Stimulated activated CD8-positive, alpha-beta memory T cell treated with anti-CD3 and anti-CD28 coated beads, Interleukin-7, amount 100 ng/mL, for 48 hours (primary cell): ENCODE measurements around the gene SOD1.
"Not testable (repeated sequence)": the region's sequence is repeated elsewhere in the genome, so short reads cannot be mapped to it uniquely, and the experiment has no call there.

ENCODE experiments used
- DNase-seq, 2 donors: peaks; one replicate each; pipeline ENCODE4 v3.0.0-alpha.2; 2020; ENCODE audit warnings: low read depth in 1 of 2; ENCODE audit errors: extremely low read depth in 1 of 2

Gene SOD1

DNA sequence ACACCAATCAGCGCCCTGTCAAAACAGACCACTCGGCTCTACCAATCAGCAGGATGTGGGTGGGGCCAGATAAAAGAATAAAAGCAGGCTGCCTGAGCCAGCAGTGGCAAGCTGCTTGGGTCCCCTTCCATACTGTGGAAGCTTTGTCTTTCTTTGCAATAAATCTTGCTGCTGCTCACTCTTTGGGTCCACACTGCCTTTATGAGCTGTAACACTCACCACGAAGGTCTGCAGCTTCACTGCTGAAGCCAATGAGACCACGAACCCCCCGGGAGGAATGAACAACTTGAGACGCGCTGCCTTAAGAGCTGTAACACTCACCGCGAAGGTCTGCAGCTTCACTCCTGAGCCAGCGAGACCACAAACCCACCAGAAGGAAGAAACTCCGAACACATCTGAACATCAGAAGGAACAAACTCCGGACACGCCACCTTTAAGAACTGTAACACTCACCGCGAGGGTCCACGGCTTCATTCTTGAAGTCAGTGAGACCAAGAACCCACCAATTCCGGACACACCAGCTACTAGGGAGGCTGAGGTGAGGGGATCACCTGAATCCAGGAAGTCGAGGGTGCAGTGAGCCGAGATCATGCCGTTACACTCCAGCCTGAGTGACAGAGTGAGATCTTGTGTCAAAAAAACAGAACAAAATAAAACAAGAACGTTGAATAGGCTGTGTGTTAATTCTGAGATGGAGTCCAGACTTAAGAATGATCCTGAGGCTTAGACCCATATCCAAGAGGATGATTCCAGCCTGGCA lies 4.5 kb upstream of the SOD1 start:
- not testable (repeated sequence) for DNase-seq

DNA sequence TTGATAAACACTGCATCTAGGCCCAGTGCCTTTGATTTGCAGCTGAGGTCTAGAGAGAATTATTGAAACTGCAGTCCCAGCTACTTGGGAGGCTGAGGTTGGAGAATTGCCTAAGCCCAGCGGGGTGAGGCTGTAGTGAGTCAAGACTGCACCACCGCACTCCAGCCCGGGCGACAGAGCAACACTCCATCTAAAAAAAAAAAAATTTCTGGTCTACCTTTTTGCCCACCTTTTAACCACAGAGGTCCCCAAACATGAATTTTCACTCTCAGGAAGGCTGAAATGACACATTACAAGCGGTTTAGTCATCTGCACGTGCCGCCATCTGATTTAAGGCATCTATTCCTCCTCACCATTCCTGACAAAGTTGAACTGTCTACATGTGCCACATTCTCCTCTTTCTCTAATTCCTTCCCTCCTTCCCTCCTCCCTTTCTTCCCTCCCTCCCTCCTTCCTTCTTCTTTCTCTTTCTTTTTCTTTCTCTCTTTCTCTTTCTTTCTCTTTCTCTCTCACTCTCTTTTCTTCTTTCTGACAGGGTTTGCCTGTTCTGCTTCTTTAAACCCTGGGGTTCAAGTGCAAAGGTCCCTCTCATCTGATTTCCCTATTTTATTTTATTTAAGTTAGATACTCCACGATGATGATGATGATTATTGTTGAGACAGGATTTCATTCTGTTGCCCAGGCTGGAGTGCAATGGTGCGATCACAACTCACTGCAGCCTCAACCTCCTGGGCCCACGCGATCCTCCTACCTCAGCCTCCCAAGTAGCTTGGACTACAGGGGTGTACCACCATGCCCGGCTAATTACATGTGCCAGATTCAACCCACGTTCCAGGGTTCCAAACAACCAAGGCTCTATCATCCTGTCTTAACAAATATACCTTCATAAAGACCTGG lies 3.0 kb upstream of the SOD1 start:
- DNase-seq, result peak; percentile 33 to 75

DNA sequence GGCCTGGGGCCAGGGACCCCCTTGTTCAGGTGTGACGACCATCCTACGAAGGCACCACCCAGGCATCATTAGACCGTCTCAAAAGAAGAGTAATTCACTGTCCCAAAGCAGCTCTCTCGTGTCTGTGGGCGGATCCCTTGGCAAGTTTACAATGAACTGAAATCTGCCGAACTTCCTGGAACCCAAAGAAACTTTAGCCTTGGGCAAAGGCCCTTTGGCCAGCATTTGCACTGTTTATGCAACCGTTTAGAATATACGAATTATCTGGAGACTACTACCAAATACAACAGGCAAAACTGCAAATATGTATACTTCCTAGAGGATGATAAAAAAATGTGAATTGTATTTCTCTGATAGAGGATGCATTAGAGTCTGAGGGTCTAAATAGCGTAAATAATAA lies 1.4 kb upstream of the SOD1 start:
- no peak for DNase-seq

DNA sequence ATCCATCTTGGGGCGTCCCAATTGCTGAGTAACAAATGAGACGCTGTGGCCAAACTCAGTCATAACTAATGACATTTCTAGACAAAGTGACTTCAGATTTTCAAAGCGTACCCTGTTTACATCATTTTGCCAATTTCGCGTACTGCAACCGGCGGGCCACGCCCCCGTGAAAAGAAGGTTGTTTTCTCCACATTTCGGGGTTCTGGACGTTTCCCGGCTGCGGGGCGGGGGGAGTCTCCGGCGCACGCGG lies 282 bp upstream of the SOD1 start:
- DNase-seq, result no peak

DNA sequence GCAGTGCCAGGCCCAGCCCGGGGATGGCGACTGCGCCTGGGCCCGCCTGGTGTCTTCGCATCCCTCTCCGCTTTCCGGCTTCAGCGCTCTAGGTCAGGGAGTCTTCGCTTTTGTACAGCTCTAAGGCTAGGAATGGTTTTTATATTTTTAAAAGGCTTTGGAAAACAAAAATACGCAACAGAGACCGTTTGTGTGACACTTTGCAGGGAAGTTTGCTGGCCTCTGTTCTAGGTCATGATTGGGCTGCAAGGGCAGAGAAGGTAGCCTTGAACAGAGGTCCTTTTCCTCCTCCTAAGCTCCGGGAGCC lies 719 bp downstream of the SOD1 start:
- no peak for DNase-seq

DNA sequence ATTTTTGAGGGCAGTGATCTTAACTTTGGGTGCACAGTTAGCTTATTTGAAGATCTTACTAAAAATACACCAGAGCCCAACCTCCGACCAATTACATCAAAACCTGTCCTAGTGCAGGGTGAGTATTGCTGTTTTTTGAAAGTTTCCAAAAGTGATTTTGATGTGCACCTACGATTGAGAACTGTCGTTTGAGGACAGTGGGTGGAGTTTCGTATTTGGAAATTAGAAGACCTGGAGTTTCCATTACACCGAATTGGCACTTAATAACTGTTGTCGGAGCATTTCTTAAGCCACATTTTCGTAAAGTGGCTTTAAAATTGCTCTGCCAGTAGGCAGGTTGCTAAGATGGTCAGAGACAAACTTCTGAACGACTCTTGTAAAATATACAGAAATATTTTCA lies 1.1 kb downstream of the SOD1 start:
- DNase-seq, result no peak

DNA sequence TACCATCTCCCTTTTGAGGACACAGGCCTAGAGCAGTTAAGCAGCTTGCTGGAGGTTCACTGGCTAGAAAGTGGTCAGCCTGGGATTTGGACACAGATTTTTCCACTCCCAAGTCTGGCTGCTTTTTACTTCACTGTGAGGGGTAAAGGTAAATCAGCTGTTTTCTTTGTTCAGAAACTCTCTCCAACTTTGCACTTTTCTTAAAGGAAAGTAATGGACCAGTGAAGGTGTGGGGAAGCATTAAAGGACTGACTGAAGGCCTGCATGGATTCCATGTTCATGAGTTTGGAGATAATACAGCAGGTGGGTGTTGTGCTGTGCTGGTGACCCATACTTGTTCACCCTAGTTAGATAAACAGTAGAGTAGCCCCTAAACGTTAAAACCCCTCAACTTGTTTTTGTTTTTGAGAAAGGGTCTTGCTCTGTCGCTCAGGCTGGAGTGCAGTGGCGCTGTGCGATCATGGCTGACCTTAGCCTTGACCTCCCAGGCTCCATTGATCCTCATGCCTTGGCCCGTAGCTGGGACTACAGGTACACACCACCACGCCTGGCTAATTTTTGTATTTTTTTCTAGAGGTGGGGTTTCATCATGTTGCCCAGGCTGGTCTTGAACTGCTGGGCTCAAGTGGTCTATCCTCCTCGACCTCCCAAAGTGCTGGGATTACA lies 4.2 kb downstream of the SOD1 start:
- DNase-seq, result no peak

DNA sequence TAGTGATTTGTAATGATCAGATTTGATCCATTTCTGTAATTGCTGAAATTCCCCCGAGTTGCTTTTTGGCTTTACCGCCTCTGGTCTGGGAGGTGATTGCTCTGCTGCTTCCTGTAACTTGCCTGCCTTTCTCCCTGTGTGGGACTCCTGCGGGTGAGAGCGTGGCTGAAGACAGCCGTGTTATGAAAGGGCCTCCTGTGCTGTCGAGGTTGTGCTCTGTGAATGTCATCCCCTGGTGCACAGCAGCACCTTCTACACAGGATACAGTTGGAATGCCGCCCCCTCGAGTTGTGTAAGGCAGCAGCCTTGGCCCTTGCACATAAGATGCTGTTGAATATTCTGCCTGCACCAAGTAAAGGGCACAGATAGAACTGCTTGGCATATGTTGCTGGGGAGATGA lies 5.9 kb downstream of the SOD1 start:
- DNase-seq, result no peak

DNA sequence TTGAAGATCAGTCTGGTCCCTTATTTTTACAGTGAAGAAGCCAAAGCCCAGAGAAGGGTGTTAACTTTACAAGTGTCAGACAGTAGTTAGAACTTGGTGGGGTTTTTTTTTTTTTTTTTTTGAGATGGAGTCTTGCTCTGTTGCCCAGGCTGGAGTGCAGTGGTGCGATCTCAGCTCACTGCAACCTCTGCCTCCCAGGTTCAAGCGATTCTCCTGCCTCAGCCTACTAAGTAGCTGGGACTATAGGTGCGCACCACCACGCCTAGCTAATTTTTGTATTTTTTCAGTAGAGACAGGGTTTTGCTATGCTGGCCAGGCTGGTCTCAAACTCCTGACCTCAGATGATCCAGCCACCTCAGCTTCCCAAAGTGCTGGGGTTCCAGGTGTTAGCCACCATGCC lies 6.4 kb downstream of the SOD1 start:
- DNase-seq, result not testable (repeated sequence)

DNA sequence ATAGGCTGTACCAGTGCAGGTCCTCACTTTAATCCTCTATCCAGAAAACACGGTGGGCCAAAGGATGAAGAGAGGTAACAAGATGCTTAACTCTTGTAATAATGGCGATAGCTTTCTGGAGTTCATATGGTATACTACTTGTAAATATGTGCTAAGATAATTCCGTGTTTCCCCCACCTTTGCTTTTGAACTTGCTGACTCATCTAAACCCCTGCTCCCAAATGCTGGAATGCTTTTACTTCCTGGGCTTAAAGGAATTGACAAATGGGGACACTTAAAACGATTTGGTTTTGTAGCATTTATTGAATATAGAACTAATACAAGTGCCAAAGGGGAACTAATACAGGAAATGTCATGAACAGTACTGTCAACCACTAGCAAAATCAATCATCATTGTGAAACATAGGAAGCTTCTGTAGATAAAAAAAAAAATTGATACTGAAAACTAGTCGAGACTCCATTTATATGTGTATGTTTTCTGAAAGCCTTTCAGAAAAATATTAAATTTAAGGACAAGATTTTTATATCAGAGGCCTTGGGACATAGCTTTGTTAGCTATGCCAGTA lies 7.0 kb downstream of the SOD1 start:
- no peak for DNase-seq

DNA sequence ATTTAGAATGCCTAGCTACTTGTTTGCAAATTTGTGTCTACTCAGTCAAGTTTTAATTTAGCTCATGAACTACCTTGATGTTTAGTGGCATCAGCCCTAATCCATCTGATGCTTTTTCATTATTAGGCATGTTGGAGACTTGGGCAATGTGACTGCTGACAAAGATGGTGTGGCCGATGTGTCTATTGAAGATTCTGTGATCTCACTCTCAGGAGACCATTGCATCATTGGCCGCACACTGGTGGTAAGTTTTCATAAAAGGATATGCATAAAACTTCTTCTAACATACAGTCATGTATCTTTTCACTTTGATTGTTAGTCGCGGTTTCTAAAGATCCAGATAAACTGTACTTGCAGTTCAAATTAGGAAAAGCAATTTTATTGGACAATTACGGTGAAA lies 7.6 kb downstream of the SOD1 start:
- no peak for DNase-seq

DNA sequence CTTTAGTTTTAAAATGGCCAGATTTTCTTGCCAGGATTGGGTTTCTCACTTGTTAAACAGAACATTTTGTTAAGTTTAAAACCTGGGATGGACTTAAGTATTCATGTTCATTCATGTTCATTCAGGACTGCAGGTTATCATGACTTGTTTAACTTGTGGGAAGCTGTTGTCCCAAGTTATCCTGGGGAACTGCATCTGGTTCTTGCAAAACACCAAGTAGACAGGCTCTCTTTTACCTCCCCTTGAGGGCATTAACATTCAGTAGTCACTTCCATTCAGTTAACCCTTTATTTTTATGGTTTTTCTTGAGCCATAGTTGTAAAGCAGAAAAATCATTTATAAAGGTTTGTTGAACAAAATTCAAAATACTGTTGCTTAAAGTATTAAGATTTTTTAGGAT lies 8.1 kb downstream of the SOD1 start:
- no peak for DNase-seq

DNA sequence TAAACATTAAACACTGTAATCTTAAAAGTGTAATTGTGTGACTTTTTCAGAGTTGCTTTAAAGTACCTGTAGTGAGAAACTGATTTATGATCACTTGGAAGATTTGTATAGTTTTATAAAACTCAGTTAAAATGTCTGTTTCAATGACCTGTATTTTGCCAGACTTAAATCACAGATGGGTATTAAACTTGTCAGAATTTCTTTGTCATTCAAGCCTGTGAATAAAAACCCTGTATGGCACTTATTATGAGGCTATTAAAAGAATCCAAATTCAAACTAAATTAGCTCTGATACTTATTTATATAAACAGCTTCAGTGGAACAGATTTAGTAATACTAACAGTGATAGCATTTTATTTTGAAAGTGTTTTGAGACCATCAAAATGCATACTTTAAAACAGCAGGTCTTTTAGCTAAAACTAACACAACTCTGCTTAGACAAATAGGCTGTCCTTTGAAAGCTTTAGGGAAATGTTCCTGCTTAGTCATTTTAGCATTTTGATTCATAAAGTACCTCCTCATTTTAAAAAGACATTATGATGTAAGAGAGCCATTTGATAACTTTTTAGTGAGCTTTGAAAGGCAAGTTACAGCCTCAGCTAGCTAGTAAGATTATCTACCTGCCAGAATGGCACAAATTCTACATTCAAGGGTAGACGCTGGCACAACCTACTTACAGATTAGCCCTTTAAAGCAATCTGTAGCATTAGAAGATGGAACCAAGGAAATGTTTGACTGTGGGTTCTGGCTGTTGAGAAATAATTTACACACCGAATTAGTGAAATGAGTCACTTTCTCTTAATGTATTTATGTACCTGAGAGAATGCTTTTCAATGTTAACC lies 9.4 kb downstream of the SOD1 start:
- no peak for DNase-seq

DNA sequence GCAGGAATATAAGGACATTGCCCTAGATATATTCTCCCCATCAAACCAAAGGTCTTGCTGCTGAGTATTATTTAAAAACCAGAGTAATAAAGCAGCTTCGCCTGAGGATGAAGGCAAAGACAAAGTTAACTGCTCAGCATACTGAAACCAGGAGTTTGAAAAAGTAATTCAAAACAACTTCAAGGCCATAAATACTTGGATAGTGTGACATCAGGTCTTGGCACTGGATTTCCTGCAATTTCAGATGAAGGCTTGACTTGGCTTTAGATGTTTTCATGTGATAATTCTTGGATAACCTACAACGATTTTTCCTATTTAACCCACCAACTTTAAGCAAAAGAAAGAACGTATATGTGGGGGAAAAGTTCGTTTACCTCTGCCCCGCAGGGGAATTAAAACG lies 10.6 kb downstream of the SOD1 start:
- DNase-seq, result no peak

DNA sequence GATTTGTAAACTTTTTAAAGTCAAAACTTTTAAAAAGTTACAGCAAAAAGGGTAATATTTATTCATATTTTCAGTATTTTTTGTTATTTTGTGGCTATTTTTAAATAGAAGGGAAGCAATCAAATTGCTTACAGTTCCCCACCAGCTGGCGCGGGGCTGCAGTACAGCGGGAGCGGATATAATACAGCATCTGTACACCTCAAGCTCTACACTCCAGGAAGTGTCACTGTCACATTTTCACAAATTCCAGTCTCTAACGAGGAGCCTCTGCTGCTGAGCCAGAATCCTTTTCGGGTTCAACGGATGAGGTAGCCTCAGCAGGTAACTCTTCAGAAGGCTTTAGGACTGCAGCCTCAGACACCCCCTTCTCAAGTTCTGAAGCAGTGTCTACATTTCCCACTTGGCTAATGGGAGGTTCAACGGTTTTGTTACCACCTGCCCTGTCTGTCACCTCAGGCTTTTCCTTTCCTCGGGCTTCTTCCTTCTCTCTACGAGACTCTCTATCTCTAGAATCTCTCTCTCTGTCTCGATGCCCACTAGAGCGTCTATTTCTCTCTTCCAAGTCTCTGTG lies 11.7 kb downstream of the SOD1 start:
- DNase-seq, result no peak

DNA sequence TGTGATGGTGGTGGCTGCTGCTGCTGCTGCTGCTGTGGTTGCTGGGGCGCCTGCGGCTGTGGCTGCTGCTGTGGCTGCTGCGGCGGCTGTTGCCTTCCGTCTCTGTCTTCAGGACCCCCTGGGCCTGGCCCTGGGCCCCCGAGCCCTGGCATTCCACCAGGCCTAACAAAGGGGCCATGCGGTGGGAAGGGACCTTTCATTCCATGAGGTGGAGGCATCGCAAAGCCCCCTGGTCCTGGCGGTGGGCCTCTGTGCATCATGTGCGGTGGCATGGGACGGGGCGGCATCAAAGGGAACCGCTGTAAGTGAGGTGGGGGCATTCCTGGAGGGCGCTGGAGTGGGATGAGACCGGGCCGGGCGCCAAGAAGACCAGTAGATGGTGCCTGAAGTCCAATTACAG lies 12.4 kb downstream of the SOD1 start:
- DNase-seq, result no peak

DNA sequence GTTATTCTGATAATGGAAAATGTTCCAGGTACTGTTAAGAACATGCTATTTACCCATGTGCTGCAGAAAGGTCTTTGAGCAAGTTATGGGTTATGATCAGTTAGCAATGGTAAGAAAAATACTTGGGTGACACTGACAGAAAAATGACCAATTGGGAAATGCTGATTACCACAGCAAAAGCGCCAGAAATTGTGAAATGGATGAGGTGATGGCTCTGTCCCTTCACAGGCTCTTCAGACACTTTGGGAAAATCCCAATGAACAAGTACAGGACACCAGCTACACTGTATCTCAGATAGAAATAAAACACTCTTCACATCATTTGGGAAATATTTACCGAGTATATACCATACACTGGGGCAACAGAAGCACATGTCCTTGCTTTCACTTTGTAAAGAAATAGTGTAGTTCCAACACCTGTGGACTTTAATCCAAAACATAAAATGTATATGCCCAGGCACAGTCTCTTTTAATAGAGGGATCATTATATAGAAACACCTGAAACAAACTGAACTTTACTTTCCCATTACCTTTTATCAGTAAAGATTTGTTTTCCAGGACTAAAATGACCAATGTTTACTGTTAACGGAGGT lies 13.9 kb downstream of the SOD1 start:
- no peak for DNase-seq

DNA sequence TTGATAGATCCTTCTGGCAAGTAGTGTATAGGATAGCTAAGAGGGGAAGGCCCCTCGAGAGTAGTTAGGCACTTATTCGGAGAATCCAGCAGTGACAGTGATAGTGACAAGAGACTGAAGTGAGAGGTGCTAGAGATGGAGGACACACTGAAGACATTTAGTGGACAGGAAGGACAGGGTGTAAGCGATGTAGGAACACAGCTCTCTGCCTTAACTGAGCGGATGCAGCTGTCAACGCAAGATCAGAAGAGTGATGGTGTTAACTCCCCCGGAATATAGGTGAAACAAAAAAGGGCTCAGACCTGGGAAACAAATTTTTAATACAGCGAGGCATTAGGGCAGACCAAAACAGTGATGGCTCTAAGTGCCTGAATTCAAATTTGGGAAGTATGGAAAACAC lies 15.8 kb downstream of the SOD1 start:
- DNase-seq, result no peak

DNA sequence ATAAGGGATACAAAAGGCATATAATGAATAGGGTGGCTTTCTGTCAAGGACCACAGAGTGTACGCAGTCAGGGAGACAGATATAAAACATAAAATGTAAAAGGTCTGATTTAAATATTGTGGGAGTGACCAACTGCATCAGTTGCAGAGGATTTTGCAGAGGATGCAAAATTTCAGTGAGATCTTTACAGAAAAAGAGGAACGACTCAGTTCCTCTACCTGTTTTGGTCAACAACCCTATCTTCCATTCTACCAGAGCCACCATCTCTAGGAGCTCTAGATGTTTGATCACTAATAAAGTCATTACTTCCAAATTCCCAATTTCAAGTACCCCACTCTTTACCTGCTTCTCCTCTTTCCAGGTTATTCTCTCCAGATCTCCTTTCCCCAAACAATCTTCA lies 16.5 kb downstream of the SOD1 start:
- no peak for DNase-seq

DNA sequence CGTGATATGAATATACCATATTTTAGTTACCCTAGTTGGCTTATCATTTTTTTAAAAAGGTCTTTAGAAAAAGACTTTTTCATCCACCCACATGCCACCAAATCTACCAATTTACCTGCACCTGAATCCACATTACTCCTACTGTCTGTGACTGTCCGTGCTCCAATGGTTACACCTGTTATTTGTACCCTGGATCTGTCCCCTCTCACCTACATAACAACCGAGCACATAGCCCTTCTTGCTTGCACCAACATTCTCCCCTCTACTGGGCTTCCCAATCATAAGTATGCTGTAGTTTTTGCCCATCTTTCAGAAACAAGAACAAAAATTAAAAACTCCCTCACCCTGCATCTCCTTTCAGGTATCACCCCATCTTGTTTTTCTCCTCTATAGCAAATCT lies 17.6 kb downstream of the SOD1 start:
- DNase-seq, result no peak
